Fibroblast of villous mesenchyme (primary cell): Measurements from ENCODE around the gene AUTS2. TPM values are rescaled to one million over a fixed set of nuclear protein-coding genes. Genes with fewer than 3 reads are reported as not detected.

Experiments used
- DNase-seq: peaks from one replicate; pipeline ENCODE4 v3.0.0-alpha.2; 2010; ENCODE audit warnings: low read depth
- H3K4me3 ChIP-seq: 2 replicates; pipeline ENCODE4 v1.5.1; 2011; ENCODE audit warnings: low read depth, mild to moderate bottlenecking, low read length
- total RNA-seq: library from RNA; depleted of rRNA; stranded (reverse); fragments of >200 nt; gene quantifications from 2 replicates; pipeline ENCODE4 v1.2.3, GENCODE V29; 2012
- TF ChIP-seq, protein P1 (sequence below): IDR thresholded peaks from 2 replicates; pipeline ENCODE4 v1.5.1; 2012; ENCODE audit warnings: low read depth, mild to moderate bottlenecking, low read length; ENCODE audit not compliant: insufficient read depth

Gene AUTS2
- total RNA-seq, 1 donor: 3.9 TPM

- DNase-seq: no peak
- TF ChIP-seq, protein P1, sequence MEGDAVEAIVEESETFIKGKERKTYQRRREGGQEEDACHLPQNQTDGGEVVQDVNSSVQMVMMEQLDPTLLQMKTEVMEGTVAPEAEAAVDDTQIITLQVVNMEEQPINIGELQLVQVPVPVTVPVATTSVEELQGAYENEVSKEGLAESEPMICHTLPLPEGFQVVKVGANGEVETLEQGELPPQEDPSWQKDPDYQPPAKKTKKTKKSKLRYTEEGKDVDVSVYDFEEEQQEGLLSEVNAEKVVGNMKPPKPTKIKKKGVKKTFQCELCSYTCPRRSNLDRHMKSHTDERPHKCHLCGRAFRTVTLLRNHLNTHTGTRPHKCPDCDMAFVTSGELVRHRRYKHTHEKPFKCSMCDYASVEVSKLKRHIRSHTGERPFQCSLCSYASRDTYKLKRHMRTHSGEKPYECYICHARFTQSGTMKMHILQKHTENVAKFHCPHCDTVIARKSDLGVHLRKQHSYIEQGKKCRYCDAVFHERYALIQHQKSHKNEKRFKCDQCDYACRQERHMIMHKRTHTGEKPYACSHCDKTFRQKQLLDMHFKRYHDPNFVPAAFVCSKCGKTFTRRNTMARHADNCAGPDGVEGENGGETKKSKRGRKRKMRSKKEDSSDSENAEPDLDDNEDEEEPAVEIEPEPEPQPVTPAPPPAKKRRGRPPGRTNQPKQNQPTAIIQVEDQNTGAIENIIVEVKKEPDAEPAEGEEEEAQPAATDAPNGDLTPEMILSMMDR: no peak
- H3K4me3 ChIP-seq: no peak overlapping the region
These were observed 225.0 kb downstream of the AUTS2 start for GRCh38 chr7:69823151-69823744.

GRCh38 chr7:69825113-69825972, 227.1 kb downstream of the AUTS2 start:
- no peak for DNase-seq
- H3K4me3 ChIP-seq: no peak overlapping the region
- TF ChIP-seq, protein P1: no peak

DNA sequence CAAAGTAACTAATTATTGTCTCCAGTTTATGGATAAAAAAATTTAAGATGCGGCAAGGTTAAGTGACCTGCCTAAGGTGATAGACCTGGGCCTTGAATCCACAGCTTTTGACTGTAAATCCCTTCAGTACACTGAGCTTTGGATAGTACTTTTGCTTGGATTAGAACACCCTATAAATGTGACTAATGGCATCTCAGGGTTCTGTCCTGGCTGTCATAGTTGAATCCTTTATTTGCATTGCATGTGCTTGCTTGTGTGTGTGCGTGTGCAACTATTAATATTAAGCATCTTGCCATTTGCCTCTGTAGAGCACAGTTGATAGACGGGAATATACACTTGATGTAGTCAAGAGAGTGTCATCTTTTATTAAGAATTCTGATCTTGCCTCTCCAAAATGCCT, 228.0 kb downstream of the AUTS2 start:
- H3K4me3 ChIP-seq: no peak overlapping the region
- no peak for DNase-seq
- TF ChIP-seq, protein P1: no peak

GRCh38 chr7:69827140-69827539, 228.9 kb downstream of the AUTS2 start:
- no peak overlapping the region for H3K4me3 ChIP-seq
- TF ChIP-seq, protein P1: no peak
- no peak for DNase-seq

DNA sequence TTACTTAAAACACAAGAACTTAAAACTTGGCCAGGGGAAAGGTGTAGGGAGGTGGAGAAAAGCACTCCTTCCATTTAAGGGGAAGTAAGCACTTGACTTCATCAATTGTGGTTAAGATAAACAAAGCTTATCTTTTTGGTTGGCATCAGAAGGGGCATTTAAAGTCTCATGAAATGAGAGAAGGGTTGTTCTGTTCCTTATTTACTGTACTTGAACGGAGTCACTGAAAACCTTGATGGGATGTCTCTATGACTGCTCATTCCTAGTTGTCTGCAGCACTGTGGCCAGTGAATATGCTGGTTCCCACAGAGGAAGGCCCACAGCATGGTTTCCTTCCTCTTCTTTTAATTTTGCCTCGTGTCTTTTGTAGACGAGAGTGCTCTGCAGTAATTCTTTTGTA, 229.3 kb downstream of the AUTS2 start:
- DNase-seq: no peak
- no peak overlapping the region for H3K4me3 ChIP-seq
- TF ChIP-seq, protein P1: no peak

GRCh38 chr7:69832356-69832755, 234.1 kb downstream of the AUTS2 start:
- DNase-seq: no peak
- TF ChIP-seq, protein P1: no peak
- H3K4me3 ChIP-seq: no peak overlapping the region
